Measurements from ENCODE around the gene MIR17HG.

MIR17HG gene

DNA sequence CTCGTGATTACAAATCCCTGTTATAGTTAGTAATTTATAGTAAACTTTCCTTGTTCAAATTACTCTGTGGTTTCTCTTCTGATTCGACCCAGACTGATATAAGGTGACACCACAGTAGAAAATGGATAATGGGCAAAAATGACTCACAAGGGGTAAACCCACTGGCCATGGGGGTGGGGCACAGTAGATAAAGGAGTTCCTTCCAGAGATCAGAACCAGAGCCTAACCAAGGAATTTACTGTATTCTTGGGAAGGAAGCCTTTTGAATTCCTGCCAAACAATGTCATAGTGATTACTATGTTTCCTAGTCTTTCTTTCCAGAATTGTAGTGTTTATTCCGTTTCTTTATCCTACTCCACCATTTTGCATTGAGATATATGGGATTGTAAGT lies 21.9 kb downstream of the MIR17HG start:
- no peak for DNase-seq

GRCh38 chr13:91370501-91370900 lies 23.0 kb downstream of the MIR17HG start:
- no peak for DNase-seq

GRCh38 chr13:91372911-91373310 lies 25.4 kb downstream of the MIR17HG start:
- DNase-seq, result no peak

DNA sequence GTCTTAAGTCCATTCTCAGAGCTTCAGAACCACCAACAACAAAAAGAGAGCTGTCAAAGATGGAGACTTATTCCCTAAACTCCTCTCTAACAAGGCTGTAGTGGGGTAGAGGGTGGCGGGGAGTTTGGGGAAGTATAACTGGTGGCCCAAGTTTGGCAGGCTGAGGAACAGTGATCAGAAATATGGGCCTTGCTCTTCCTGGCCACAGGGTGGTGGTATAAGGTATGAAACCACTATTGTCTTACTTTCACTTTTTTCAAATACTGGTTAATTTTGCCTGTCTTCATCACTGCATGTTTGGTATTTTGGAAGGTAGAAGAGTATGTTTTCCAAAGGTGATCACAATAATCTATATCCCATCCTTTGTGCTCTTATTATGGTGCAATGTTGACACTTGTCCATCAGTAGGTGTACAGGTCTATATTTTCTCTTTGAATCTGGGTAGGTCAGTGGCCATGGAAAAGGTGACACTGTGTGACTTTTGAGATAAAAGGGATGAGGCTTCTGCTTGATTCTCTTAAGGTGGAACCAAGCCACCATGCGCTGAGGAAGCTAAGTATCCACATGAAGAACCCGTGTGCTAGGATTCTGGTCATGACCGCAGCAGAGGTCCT lies 27.7 kb downstream of the MIR17HG start:
- DNase-seq, result no peak

DNA sequence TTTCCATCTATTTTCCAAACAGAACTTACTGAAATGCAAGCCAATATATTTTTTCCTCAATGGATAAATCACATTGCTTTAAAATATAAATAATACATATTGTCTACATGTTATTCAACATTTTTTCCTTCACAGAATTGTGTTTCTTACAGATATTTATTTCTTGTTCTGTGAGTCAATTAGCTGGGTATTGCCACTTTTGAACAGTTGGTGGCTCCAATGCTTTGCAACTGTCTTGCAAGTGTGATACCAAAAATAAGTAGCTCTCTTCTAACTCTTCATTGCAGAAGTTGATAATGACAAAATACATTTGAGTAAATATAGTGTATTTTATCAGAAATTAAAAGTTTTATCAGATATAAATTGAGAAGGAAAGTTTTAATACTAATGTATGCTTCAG lies 33.9 kb downstream of the MIR17HG start:
- DNase-seq, result no peak

- DNase-seq, result no peak
Observed at GRCh38 chr13:91383836-91384235, 36.3 kb downstream of the MIR17HG start.

- no peak for DNase-seq
Observed at GRCh38 chr13:91384896-91385295, 37.4 kb downstream of the MIR17HG start.

DNA sequence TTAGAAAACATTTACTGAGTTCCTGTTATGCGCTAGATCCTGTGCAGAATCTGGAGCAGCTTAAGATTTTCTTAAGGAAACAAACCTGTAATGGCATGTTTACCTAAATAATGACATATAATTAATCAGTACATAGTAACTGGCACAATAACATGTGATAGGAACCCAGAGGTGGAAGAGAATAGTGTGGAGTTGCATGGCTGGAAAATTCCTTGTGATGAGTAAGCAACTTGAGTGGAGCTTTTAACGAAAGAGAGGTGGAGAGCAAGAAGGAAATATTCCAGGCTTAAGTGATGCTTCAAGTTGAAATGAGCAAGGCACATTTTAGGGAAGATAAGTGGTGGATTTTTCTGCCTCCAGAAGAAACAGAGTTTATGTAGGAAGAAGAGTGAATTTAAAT lies 41.7 kb downstream of the MIR17HG start:
- DNase-seq, result no peak

GRCh38 chr13:91397595-91397994 lies 50.1 kb downstream of the MIR17HG start:
- no peak for DNase-seq

DNA sequence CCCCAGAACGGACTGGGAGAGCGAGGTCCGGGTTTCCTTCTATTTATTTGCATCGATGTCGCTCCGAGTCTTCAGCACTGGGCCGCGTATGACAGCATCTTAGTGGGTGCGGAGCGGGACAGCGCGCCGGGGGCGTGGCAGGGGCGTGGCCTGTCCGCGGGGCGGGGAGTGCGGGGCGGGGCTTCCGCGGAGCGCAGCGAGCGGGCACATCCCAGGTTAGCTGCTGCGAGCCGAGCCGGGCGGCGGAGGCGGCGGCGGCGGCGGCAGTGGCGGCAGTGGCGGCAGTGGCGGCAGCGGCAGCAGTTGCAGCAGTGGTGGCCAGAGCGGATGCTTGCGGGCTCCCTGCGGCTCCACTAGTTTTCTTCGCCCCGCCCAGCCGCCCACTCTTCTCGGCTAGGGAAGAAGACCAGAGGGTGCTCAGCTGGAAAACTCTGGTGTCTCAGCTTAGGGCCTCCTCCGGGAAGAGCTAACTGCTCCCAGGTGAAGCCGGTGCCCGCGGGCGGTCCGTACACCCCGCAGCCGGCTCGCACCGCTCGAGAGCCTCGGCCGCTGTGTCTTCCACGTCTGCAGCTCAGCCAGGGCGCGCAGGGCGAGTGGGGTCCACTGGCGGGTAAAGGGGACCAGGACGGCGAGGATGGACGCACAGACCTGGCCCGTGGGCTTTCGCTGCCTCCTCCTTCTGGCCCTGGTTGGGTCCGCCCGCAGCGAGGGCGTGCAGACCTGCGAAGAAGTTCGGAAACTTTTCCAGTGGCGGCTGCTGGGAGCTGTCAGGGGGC lies 51.1 kb downstream of the MIR17HG start, which contains the start of gene GPC5:
GPC5 (plus strand) TSS at position 209 of the 776 bp plus-strand sequence.
- DNase-seq, result peak; percentile 71

DNA sequence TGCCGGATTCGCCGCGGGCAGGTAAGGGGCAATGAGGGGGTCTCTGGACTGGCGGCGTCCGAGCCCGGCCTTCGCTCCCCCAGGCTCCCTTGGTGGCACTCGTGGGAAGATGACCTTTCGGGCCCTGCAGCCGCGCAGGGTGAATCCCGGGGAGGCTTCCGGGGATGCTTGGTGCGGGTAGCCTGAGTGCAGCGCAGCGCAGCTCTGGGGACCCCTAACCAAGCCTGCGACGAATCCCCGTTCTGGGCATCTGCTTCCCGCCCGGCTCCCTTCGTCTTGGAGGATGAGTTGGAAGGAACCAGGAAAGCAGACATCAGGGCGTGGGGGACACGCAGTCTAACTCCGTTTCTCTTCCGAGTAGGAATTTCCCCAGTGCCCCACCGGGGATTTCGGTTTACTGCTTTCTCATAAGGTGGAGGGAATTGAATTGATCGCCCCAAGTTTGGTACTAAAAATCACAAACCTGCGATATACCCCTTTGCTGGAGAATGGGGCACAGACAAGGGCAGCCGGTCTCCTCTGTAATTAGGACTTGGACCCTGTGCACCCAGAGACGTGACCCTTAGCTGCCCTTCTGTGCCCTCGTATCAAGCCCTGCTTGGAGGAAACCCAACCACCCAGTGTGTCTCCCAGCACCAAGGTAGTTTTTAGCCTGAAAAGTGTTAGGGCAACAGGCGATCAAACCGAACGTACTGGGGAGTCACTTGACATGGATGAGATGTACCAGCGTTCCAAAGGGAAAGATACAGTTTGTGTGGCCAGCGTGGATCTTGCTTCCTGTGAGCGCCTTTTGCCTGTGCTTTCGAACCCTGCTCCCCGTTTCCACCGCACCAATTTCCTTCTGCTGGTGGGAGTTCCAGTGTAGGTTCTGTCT lies 51.9 kb downstream of the MIR17HG start:
- no peak for DNase-seq

DNA sequence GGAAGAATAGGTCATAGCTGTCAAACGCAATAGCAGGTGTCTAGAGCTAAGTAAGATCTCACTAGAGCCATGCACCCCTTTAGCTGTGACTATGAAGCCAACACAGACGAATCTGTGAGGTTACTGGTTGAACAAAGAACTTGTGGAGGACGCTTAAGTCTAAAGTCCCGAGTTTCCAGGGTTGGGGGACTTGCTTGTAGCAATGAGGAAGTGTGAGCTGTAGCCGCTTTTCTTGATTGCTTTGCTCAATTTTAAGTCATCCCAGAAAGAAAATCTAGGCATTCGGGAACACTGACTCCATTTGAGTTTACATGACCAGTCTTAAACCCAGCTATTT lies 52.5 kb downstream of the MIR17HG start:
- DNase-seq, result no peak

GRCh38 chr13:91400671-91401070 lies 53.2 kb downstream of the MIR17HG start:
- no peak for DNase-seq

- no peak for DNase-seq
Observed at GRCh38 chr13:91401920-91402319, 54.4 kb downstream of the MIR17HG start.
